DND-41 (cell line): ENCODE results near the gene UBE3C.

Source experiments
- ATAC-seq: fragments of 200-7000 bp; cut with Tn5 transposase; 3 replicates; pipeline ENCODE4 v1.9.1; 2021; ENCODE audit warnings: low read depth; ENCODE audit not compliant: insufficient read depth
- DNase-seq: peaks from one replicate; pipeline ENCODE4 v3.0.0-alpha.2; 2020
- H2AFZ ChIP-seq: 2 replicates; pipeline ENCODE4 v1.6.0; 2012; ENCODE audit warnings: low read depth, low read length
- H3K27ac ChIP-seq: 2 replicates; pipeline ENCODE4 v1.5.1; 2012; ENCODE audit warnings: low read length, inconsistent platforms
- H3K27me3 ChIP-seq: fragments of 200-600 bp; sonication (generic); 2 replicates; pipeline ENCODE4 v1.6.0; 2012; ENCODE audit warnings: low read length, mild to moderate bottlenecking, inconsistent platforms; ENCODE audit not compliant: insufficient read depth, poor library complexity
- H3K36me3 ChIP-seq: 2 replicates; pipeline ENCODE4 v1.5.1; 2012; ENCODE audit warnings: low read length, inconsistent platforms; ENCODE audit not compliant: insufficient read depth
- H3K4me1 ChIP-seq: 2 replicates; pipeline ENCODE4 v1.5.1; 2012; ENCODE audit warnings: mild to moderate bottlenecking, low read length; ENCODE audit not compliant: insufficient read depth
- H3K4me2 ChIP-seq: 2 replicates; pipeline ENCODE4 v1.6.0; 2012; ENCODE audit warnings: mild to moderate bottlenecking, moderate library complexity, low read length, inconsistent platforms; ENCODE audit not compliant: insufficient read depth
- H3K4me3 ChIP-seq, 2 experiments: fragments of 200-600 bp in 1 of 2; shearing (Covaris generic) in 1 of 2; 2 replicates each; pipeline ENCODE4 v1.5.1; 2012 to 2016; ENCODE audit warnings: inconsistent platforms in 2 of 2, low read length in 2 of 2, mild to moderate bottlenecking in 2 of 2, low read depth in 1 of 2, moderate library complexity in 1 of 2
- H3K79me2 ChIP-seq: 2 replicates; pipeline ENCODE4 v1.6.0; 2012; ENCODE audit warnings: low read length, inconsistent platforms; ENCODE audit not compliant: insufficient read depth
- H3K9ac ChIP-seq: 2 replicates; pipeline ENCODE4 v1.6.0; 2012; ENCODE audit warnings: low read depth, mild to moderate bottlenecking, inconsistent platforms, low read length, moderate library complexity
- H3K9me3 ChIP-seq: 2 replicates; pipeline ENCODE4 v1.5.1; 2012; ENCODE audit warnings: low read length, moderate library complexity, mild to moderate bottlenecking, inconsistent platforms; ENCODE audit not compliant: insufficient read depth, severe bottlenecking
- H4K20me1 ChIP-seq: 2 replicates; pipeline ENCODE4 v1.6.0; 2012; ENCODE audit warnings: low read length; ENCODE audit not compliant: insufficient read depth
- CTCF ChIP-seq: IDR thresholded peaks from 2 replicates; pipeline ENCODE4 v1.5.1; 2012; ENCODE audit warnings: borderline replicate concordance, low read length, moderate library complexity, mild to moderate bottlenecking; ENCODE audit not compliant: poor library complexity, severe bottlenecking; ENCODE audit errors: extremely low read depth
- EZH2 ChIP-seq: IDR thresholded peaks from 3 replicates; pipeline ENCODE4 v1.6.1; 2012; ENCODE audit warnings: borderline replicate concordance, low read depth, mild to moderate bottlenecking, moderate library complexity, low read length, inconsistent platforms; ENCODE audit not compliant: severe bottlenecking

UBE3C gene

GRCh38 chr7:157139111-157139809 lies 534 bp downstream of the UBE3C start:
- ATAC-seq = peak; percentile 67
- Histone ChIP-seq H3K36me3 (peaks cover 40% of the 10 kb centered on the region), H3K27ac (peak overlapping the region; percentile 55), H3K9ac (peak overlapping the region; percentile 73), H4K20me1 (peaks cover 45% of the 10 kb centered on the region), H2AFZ (peak overlapping the region; percentile 69), H3K4me2 (peak overlapping the region; percentile 68), H3K4me3 (peak overlapping the region; percentile 40 to 66; a peak in 3 of 4 replicates), H3K79me2 (peaks cover 53% of the 10 kb centered on the region), H3K4me1 (peaks cover 45% of the 10 kb centered on the region), H3K9me3 (no peaks in the 10 kb centered on the region), H3K27me3 (no peaks in the 10 kb centered on the region)
- no peak for TF ChIP-seq CTCF
- TF ChIP-seq EZH2 = no peak
- DNase-seq = no peak

- peak overlapping the region; percentile 7; the same call in 1 of the 2 replicates for H2AFZ ChIP-seq
- TF ChIP-seq EZH2 (no peak), CTCF (no peak)
- peaks cover 52% of the 10 kb centered on the region for H4K20me1 ChIP-seq
- H3K4me3 ChIP-seq = peak overlapping the region; percentile 40 to 66; a peak in 3 of 4 replicates
- no peaks in the 10 kb centered on the region for H3K27me3 ChIP-seq
- DNase-seq = peak; percentile 59
- H3K4me2 ChIP-seq = peak overlapping the region; percentile 68
- peak; percentile 59 for ATAC-seq
- H3K4me1 ChIP-seq = peaks cover 45% of the 10 kb centered on the region
- no peaks in the 10 kb centered on the region for H3K9me3 ChIP-seq
- H3K27ac ChIP-seq = peak overlapping the region; percentile 55
- peak overlapping the region; percentile 73 for H3K9ac ChIP-seq
- H3K36me3 ChIP-seq = peaks cover 40% of the 10 kb centered on the region
- H3K79me2 ChIP-seq = peaks cover 60% of the 10 kb centered on the region
Observed at GRCh38 chr7:157139810-157140510, 1.2 kb downstream of the UBE3C start.

GRCh38 chr7:157140511-157140905 lies 1.8 kb downstream of the UBE3C start:
- peaks cover 57% of the 10 kb centered on the region for H4K20me1 ChIP-seq
- no peak overlapping the region for H2AFZ ChIP-seq
- H3K4me2 ChIP-seq = peak overlapping the region; percentile 68
- peak overlapping the region; percentile 40 to 66; a peak in 3 of 4 replicates for H3K4me3 ChIP-seq
- no peaks in the 10 kb centered on the region for H3K9me3 ChIP-seq
- DNase-seq = no peak
- peaks cover 45% of the 10 kb centered on the region for H3K4me1 ChIP-seq
- peaks cover 65% of the 10 kb centered on the region for H3K79me2 ChIP-seq
- H3K27me3 ChIP-seq = no peaks in the 10 kb centered on the region
- peak overlapping the region; percentile 73 for H3K9ac ChIP-seq
- H3K36me3 ChIP-seq = peaks cover 43% of the 10 kb centered on the region
- peak overlapping the region; percentile 55 for H3K27ac ChIP-seq
- ATAC-seq = no peak
- TF ChIP-seq EZH2 (no peak), CTCF (no peak)
